ENCODE measurements around the gene ZNF320. TPM values are rescaled to one million over a fixed set of nuclear protein-coding genes. Genes with fewer than 3 reads are reported as not detected.

The ZNF320 gene
- total and polyA plus RNA-seq, 10 of the 15 experiments (the other 5 are each of a cell fraction or from before 2014, with no cell fraction given): 0.48 to 9.3 (median 1.3) TPM

DNA sequence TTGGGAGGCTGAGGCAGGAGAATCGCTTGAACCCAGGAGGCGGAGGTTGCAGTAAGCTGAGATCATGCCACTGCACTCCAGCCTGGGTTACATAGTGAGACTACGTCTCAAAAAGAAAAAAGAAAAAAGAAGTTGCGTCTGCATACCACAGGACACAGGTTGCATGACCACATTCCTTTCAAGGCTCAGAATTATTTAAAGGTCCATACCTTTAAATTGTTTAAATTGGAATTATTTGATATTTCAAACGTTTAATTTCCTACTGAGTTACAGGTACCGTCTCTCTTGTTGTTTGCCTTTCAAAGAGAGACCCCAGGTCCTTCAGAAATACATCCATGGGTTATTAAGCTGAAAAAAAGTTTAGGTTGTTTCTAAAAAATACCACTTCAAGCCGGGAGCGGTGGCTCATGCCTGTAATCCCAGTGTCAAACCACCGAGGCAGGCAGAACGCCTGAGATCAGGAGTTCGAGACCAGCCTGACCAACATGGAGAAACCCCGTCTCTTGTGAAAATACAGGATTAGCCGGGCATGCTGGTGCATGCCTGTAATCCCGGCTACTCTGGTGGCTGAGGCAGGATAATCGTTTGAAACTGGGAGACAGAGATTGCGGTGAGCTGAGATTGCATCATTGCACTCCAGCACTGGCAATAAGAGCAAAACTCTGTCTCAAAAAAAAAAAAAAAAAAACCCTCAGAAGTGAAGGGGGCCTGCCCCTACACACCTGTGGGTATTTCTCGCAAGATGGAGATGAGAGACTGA lies 46.6 kb upstream of the ZNF320 start:
- BruUV-seq (replicated peaks): no TSS peak
- Histone ChIP-seq H3K4me1 (ENCODE audit: control insufficient read depth, insufficient read depth, low read length) (no peaks in the 10 kb centered on the region), H3K9me3 (replicated peaks; ENCODE audit: control insufficient read depth, insufficient read depth, low read length) (peaks cover 2% of the 10 kb centered on the region; the same call in 2 of the 3 replicates), H3K9ac (ENCODE audit: control insufficient read depth, insufficient read depth, low read length) (no peak overlapping the region), H3K27me3 (replicated peaks in 1 of 2; ENCODE audit: control insufficient read depth in 2 of 2, insufficient read depth in 2 of 2, low read length in 1 of 2) (no peaks in the 10 kb centered on the region), H2AFZ (ENCODE audit: control insufficient read depth, low read depth, low read length) (no peak overlapping the region), H4K20me1 (ENCODE audit: control insufficient read depth, insufficient read depth) (no peaks in the 10 kb centered on the region), H3K4me2 (ENCODE audit: control insufficient read depth, insufficient read depth) (no peak overlapping the region), H3K79me2 (ENCODE audit: control insufficient read depth, insufficient read depth, low read length) (peaks cover 4% of the 10 kb centered on the region), H3K27ac (ENCODE audit: control insufficient read depth, insufficient read depth) (no peak overlapping the region), H3K36me3 (ENCODE audit: control insufficient read depth in 2 of 2, insufficient read depth in 2 of 2, low read length in 1 of 2) (no peaks in the 10 kb centered on the region), H3K4me3 (no peak overlapping the region)
- SMC1A ChIA-PET (ENCODE audit: uncharacterized antibody, unreplicated experiment): interaction anchor here (0.9 kb wide), 1 partner anchor 19 kb away, joined by 3 read pairs; the partner anchor contains the start of gene ZNF816
- ATAC-seq (no peak), DNase-seq (ENCODE audit: low read depth, low spot score) (no peak), FAIRE-seq (no peak)
- in situ Hi-C loops (cut with MboI): loop anchor here (5.0 kb wide), 1 partner anchor 87 kb away; the partner anchor contains the start of gene ZNF468
- RAD21 ChIA-PET (ENCODE audit: unreplicated experiment): no interaction called here
- 89% methylated on average over 17 of the region's 17 CpGs for whole genome bisulfite sequencing (ENCODE audit: insufficient coverage, insufficient replicate concordance, low lambda C conversion rate, missing lambda C conversion rate)
- CTCF ChIA-PET: no interaction called here
- TF ChIP-seq RELB (IDR thresholded peaks at IDR 0.05; ENCODE audit: low read depth): no peak
- TF ChIP-seq BCLAF1 (IDR thresholded peaks at IDR 0.05): no peak
- no peak for TF ChIP-seq POLR2AphosphoS5 (IDR thresholded peaks at IDR 0.05; ENCODE audit: low read length)
- TF ChIP-seq TAF1 (IDR thresholded peaks at IDR 0.05; ENCODE audit: borderline replicate concordance, low read depth, low read length): no peak
- no peak for TF ChIP-seq KLF5 (IDR thresholded peaks at IDR 0.05; ENCODE audit: partially characterized antibody)
- TF ChIP-seq NFIC (IDR thresholded peaks at IDR 0.05; ENCODE audit: low read depth, low read length): no peak
- no peak for TF ChIP-seq ZNF217 (IDR thresholded peaks at IDR 0.05)
- TF ChIP-seq EGR1 (IDR thresholded peaks at IDR 0.05; ENCODE audit: borderline replicate concordance in 1 of 2, low read depth in 2 of 2, low read length in 2 of 2): no peak
- no peak for TF ChIP-seq CBX5 (IDR thresholded peaks at IDR 0.05; ENCODE audit: low read depth)
- no peak for TF ChIP-seq ESRRA (IDR thresholded peaks at IDR 0.05; ENCODE audit: low read length)
- TF ChIP-seq, protein P1, sequence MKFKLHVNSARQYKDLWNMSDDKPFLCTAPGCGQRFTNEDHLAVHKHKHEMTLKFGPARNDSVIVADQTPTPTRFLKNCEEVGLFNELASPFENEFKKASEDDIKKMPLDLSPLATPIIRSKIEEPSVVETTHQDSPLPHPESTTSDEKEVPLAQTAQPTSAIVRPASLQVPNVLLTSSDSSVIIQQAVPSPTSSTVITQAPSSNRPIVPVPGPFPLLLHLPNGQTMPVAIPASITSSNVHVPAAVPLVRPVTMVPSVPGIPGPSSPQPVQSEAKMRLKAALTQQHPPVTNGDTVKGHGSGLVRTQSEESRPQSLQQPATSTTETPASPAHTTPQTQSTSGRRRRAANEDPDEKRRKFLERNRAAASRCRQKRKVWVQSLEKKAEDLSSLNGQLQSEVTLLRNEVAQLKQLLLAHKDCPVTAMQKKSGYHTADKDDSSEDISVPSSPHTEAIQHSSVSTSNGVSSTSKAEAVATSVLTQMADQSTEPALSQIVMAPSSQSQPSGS (IDR thresholded peaks at IDR 0.05; ENCODE audit: low read length): no peak
- TF ChIP-seq STAT3 (IDR thresholded peaks at IDR 0.05; ENCODE audit: low read depth, low read length): no peak
- TF ChIP-seq RAD21 (IDR thresholded peaks at IDR 0.05; ENCODE audit: insufficient read depth, low read depth, low read length): no peak
- TF ChIP-seq EP300 (IDR thresholded peaks at IDR 0.05; ENCODE audit: borderline replicate concordance in 1 of 2, control insufficient read depth in 1 of 2, low read depth in 2 of 2, low read length in 2 of 2): no peak
- no peak for TF ChIP-seq FOXK2 (IDR thresholded peaks at IDR 0.05)
- TF ChIP-seq SMARCA5 (IDR thresholded peaks at IDR 0.05): no peak
- TF ChIP-seq JUND (IDR thresholded peaks at IDR 0.05; ENCODE audit: low read depth, low read length): no peak
- intact Hi-C loops (cut with micrococcal nuclease; ENCODE audit: unreplicated experiment): no loop called here
- POLR2A ChIA-PET: interaction anchor here (0.5 kb wide), 1 partner anchor 77 kb away, joined by 6 read pairs; no protein-coding TSS in a partner anchor

Measured in GM12878 (cell line).